Osteoblast (primary cell): ENCODE data around the gene ZNF214. TPM values are rescaled to one million over a fixed set of nuclear protein-coding genes. Genes with fewer than 3 reads are reported as not detected.
A peak's percentile ranks its signal among the peaks of the same experiment; 100 is the strongest.
"Not testable (repeated sequence)": the region's sequence is repeated elsewhere in the genome, so short reads cannot be mapped to it uniquely, and the experiment has no call there.

Experiments
- DNase-seq: peaks from one replicate; pipeline ENCODE4 v3.0.0; 2011; ENCODE audit warnings: low spot score, mixed read lengths; ENCODE audit not compliant: insufficient read length; ENCODE audit errors: missing footprints
- H2AFZ ChIP-seq: 2 replicates; pipeline ENCODE4 v1.6.0; 2011; ENCODE audit warnings: mild to moderate bottlenecking, low read length
- H3K27ac ChIP-seq: 2 replicates; pipeline ENCODE4 v1.5.1; 2011; ENCODE audit warnings: mild to moderate bottlenecking, low read depth, low read length, moderate library complexity
- H3K27me3 ChIP-seq: 2 replicates; pipeline ENCODE4 v1.6.0; 2012; ENCODE audit warnings: mild to moderate bottlenecking, control low read depth, inconsistent platforms, low read length, moderate library complexity; ENCODE audit not compliant: insufficient read depth
- H3K36me3 ChIP-seq: 2 replicates; pipeline ENCODE4 v1.5.1; 2011; ENCODE audit warnings: mild to moderate bottlenecking, low read length, control low read depth, moderate library complexity; ENCODE audit not compliant: insufficient read depth
- H3K4me1 ChIP-seq: 2 replicates; pipeline ENCODE4 v1.5.1; 2011; ENCODE audit warnings: mild to moderate bottlenecking, low read length, control low read depth, moderate library complexity; ENCODE audit not compliant: insufficient read depth
- H3K4me2 ChIP-seq: 2 replicates; pipeline ENCODE4 v1.6.0; 2011; ENCODE audit warnings: mild to moderate bottlenecking, low read length; ENCODE audit not compliant: insufficient read depth
- H3K4me3 ChIP-seq: fragments of 200-600 bp; sonication (generic); 3 replicates; pipeline ENCODE4 v1.5.1; 2012; ENCODE audit warnings: mild to moderate bottlenecking, low read length, inconsistent platforms; ENCODE audit not compliant: insufficient read depth
- H3K79me2 ChIP-seq: 2 replicates; pipeline ENCODE4 v1.6.0; 2012; ENCODE audit warnings: mild to moderate bottlenecking, low read length, control low read depth, inconsistent platforms; ENCODE audit not compliant: insufficient read depth
- H3K9me3 ChIP-seq: 2 replicates; pipeline ENCODE4 v1.5.1; 2011; ENCODE audit warnings: low read depth, low read length, control low read depth
- H4K20me1 ChIP-seq: 2 replicates; pipeline ENCODE4 v1.6.0; 2012; ENCODE audit warnings: mild to moderate bottlenecking, low read length, control low read depth; ENCODE audit not compliant: insufficient read depth
- CTCF ChIP-seq: IDR thresholded peaks from 2 replicates; pipeline ENCODE4 v1.5.1; 2011; ENCODE audit warnings: mild to moderate bottlenecking, low read depth, low read length, moderate library complexity; ENCODE audit errors: extremely low read depth
- total RNA-seq: library from RNA; depleted of rRNA; stranded (reverse); fragments of >200 nt; gene quantifications from 2 replicates; pipeline ENCODE4 v1.2.3, GENCODE V29; 2012

ZNF214 gene
- total RNA-seq, 1 donor: 3.6 TPM

- Histone ChIP-seq H3K27ac (no peak overlapping the region), H2AFZ (peak overlapping the region; percentile 28)
- DNase-seq: no peak
These were observed 28.9 kb downstream of the ZNF214 start for GRCh38 chr11:6991227-6991626.

GRCh38 chr11:6988506-6988905, 31.6 kb downstream of the ZNF214 start:
- Histone ChIP-seq H3K4me3 (no peak overlapping the region), H3K79me2 (no peaks in the 10 kb centered on the region), H2AFZ (peak overlapping the region; percentile 43), H3K27me3 (no peaks in the 10 kb centered on the region), H3K27ac (no peak overlapping the region), H3K4me1 (peaks cover 24% of the 10 kb centered on the region), H4K20me1 (no peaks in the 10 kb centered on the region), H3K36me3 (no peaks in the 10 kb centered on the region), H3K4me2 (no peak overlapping the region), H3K9me3 (no peaks in the 10 kb centered on the region)
- DNase-seq: no peak
- TF ChIP-seq CTCF: no peak

More at GRCh38 chr11:6991227-6991626, 28.9 kb downstream of the ZNF214 start:
- Histone ChIP-seq H3K4me3 (no peak overlapping the region), H3K79me2 (no peaks in the 10 kb centered on the region), H3K4me1 (peaks cover 24% of the 10 kb centered on the region), H3K27me3 (no peaks in the 10 kb centered on the region), H4K20me1 (no peaks in the 10 kb centered on the region), H3K36me3 (no peaks in the 10 kb centered on the region), H3K4me2 (no peak overlapping the region), H3K9me3 (no peaks in the 10 kb centered on the region)
- TF ChIP-seq CTCF: no peak

GRCh38 chr11:6986487-6986886, 33.7 kb downstream of the ZNF214 start:
- Histone ChIP-seq H3K9me3 (no peaks in the 10 kb centered on the region), H3K36me3 (no peaks in the 10 kb centered on the region), H2AFZ (no peak overlapping the region), H3K4me1 (peaks cover 6% of the 10 kb centered on the region), H3K4me2 (no peak overlapping the region), H3K27ac (no peak overlapping the region), H3K79me2 (no peaks in the 10 kb centered on the region), H3K27me3 (no peaks in the 10 kb centered on the region), H4K20me1 (no peaks in the 10 kb centered on the region), H3K4me3 (no peak overlapping the region)
- no peak for TF ChIP-seq CTCF
- DNase-seq: no peak

GRCh38 chr11:6979365-6979764, 40.8 kb downstream of the ZNF214 start:
- Histone ChIP-seq H3K36me3 (no peaks in the 10 kb centered on the region), H4K20me1 (no peaks in the 10 kb centered on the region), H3K4me3 (no peak overlapping the region), H3K27ac (no peak overlapping the region), H3K27me3 (no peaks in the 10 kb centered on the region), H3K4me2 (no peak overlapping the region), H2AFZ (no peak overlapping the region), H3K4me1 (no peaks in the 10 kb centered on the region), H3K79me2 (no peaks in the 10 kb centered on the region), H3K9me3 (no peaks in the 10 kb centered on the region)
- DNase-seq: no peak
- no peak for TF ChIP-seq CTCF

- not testable (repeated sequence) for H3K4me3 ChIP-seq, DNase-seq, H3K4me2 ChIP-seq, H2AFZ ChIP-seq, H3K4me1 ChIP-seq, H3K27me3 ChIP-seq, H3K79me2 ChIP-seq, H3K27ac ChIP-seq, H3K36me3 ChIP-seq, H3K9me3 ChIP-seq, H4K20me1 ChIP-seq
These were observed 50.3 kb downstream of the ZNF214 start for GRCh38 chr11:6969854-6970253.
